ENCODE results near the gene DCTPP1. TPM values are rescaled to one million over a fixed set of nuclear protein-coding genes. Genes with fewer than 3 reads are reported as not detected.
A peak's percentile ranks its signal among the peaks of the same experiment; 100 is the strongest.

The DCTPP1 gene
- total and polyA plus RNA-seq, 4 donors = 13.2 to 50.9 (median 27.0) TPM

DNA sequence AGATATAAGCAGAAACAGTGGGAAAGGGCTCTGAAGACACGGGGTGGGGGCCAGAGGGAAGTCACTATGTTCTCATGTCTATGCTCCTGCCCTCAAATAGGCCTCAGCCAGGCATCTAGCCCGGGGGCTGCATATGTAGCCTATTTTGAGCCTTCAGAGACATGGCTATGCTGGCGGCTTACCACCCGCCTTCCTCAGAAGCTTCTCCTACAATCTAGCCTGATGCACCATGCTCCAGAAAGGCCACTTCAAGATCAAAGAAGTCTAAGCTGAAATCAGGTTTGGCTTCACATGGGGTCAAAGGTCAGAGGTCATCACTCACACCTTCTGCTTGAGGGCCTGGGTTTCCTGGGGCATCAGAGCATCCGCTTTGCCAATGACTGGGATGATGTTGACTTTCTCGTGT lies 49.0 kb downstream of the DCTPP1 start:
- H3K36me3 ChIP-seq (ENCODE audit: control insufficient read depth in 4 of 4, insufficient read depth in 4 of 4, low read length in 4 of 4) = no peaks in the 10 kb centered on the region
- H3K9me3 ChIP-seq (ENCODE audit: control insufficient read depth in 4 of 4, insufficient read depth in 3 of 4, low read length in 3 of 4) = no peaks in the 10 kb centered on the region
- peaks cover 0 to 12% (median 5%) of the 10 kb centered on the region in 5 donors for H3K4me1 ChIP-seq (ENCODE audit: control insufficient read depth in 5 of 5, insufficient read depth in 5 of 5, low read length in 5 of 5)
- no peak overlapping the region for H3K9ac ChIP-seq (ENCODE audit: insufficient read depth in 1 of 2, low read length in 2 of 2)
- no peak overlapping the region for H3K27ac ChIP-seq (ENCODE audit: low read depth in 1 of 2, low read length in 1 of 2)
- H3K27me3 ChIP-seq (ENCODE audit: control insufficient read depth in 3 of 3, insufficient read depth in 3 of 3, low read length in 2 of 3) = no peaks in the 10 kb centered on the region
- TF ChIP-seq, protein P1, sequence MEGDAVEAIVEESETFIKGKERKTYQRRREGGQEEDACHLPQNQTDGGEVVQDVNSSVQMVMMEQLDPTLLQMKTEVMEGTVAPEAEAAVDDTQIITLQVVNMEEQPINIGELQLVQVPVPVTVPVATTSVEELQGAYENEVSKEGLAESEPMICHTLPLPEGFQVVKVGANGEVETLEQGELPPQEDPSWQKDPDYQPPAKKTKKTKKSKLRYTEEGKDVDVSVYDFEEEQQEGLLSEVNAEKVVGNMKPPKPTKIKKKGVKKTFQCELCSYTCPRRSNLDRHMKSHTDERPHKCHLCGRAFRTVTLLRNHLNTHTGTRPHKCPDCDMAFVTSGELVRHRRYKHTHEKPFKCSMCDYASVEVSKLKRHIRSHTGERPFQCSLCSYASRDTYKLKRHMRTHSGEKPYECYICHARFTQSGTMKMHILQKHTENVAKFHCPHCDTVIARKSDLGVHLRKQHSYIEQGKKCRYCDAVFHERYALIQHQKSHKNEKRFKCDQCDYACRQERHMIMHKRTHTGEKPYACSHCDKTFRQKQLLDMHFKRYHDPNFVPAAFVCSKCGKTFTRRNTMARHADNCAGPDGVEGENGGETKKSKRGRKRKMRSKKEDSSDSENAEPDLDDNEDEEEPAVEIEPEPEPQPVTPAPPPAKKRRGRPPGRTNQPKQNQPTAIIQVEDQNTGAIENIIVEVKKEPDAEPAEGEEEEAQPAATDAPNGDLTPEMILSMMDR (IDR thresholded peaks at IDR 0.05; ENCODE audit: control extremely low read depth, extremely low read depth) = no peak
- no peak for ATAC-seq (ENCODE audit: insufficient read depth, low FRiP score)
- no peak overlapping the region for H3K4me3 ChIP-seq
- 81 to 86% methylated on average over 6 of the region's 6 CpGs for WGBS, 2 donors
- DNase-seq = no peak

- TF ChIP-seq, protein P1 (IDR thresholded peaks at IDR 0.05; ENCODE audit: control extremely low read depth, extremely low read depth) = no peak
- WGBS, 2 donors = 91 to 93% methylated on average over 4 of the region's 4 CpGs
- ATAC-seq (ENCODE audit: insufficient read depth, low FRiP score) (no peak), DNase-seq (no peak)
- Histone ChIP-seq H3K36me3 (ENCODE audit: control insufficient read depth in 4 of 4, insufficient read depth in 4 of 4, low read length in 4 of 4) (no peaks in the 10 kb centered on the region), H3K9ac (ENCODE audit: insufficient read depth in 1 of 2, low read length in 2 of 2) (no peak overlapping the region), H3K9me3 (ENCODE audit: control insufficient read depth in 4 of 4, insufficient read depth in 3 of 4, low read length in 3 of 4) (no peaks in the 10 kb centered on the region), H3K27me3 (ENCODE audit: control insufficient read depth in 3 of 3, insufficient read depth in 3 of 3, low read length in 2 of 3) (no peaks in the 10 kb centered on the region), H3K27ac (ENCODE audit: low read depth in 1 of 2, low read length in 1 of 2) (no peak overlapping the region), H3K4me3 (no peak overlapping the region), H3K4me1 (ENCODE audit: control insufficient read depth in 5 of 5, insufficient read depth in 5 of 5, low read length in 5 of 5) (peaks cover 0 to 12% (median 5%) of the 10 kb centered on the region in 5 donors)
These were observed 49.6 kb downstream of the DCTPP1 start for GRCh38 chr16:30380072-30380802.

- H3K27me3 ChIP-seq (ENCODE audit: control insufficient read depth in 3 of 3, insufficient read depth in 3 of 3, low read length in 2 of 3) = no peaks in the 10 kb centered on the region
- H3K36me3 ChIP-seq (ENCODE audit: control insufficient read depth in 4 of 4, insufficient read depth in 4 of 4, low read length in 4 of 4) = no peaks in the 10 kb centered on the region
- peaks cover 0 to 12% (median 5%) of the 10 kb centered on the region in 5 donors for H3K4me1 ChIP-seq (ENCODE audit: control insufficient read depth in 5 of 5, insufficient read depth in 5 of 5, low read length in 5 of 5)
- whole genome bisulfite sequencing, 2 donors = 22 to 31% methylated on average over 26 to 27 of the region's 27 CpGs
- H3K9ac ChIP-seq (ENCODE audit: insufficient read depth in 1 of 2, low read length in 2 of 2) = peak overlapping the region in 1 of 2 donors; percentile 23
- no peak for DNase-seq
- TF ChIP-seq, protein P1 (IDR thresholded peaks at IDR 0.05; ENCODE audit: control extremely low read depth, extremely low read depth) = no peak
- H3K4me3 ChIP-seq = peak overlapping the region; percentile 60
- H3K27ac ChIP-seq (ENCODE audit: low read depth in 1 of 2, low read length in 1 of 2) = peak overlapping the region; percentile 36 to 80
- no peaks in the 10 kb centered on the region for H3K9me3 ChIP-seq (ENCODE audit: control insufficient read depth in 4 of 4, insufficient read depth in 3 of 4, low read length in 3 of 4)
- no peak for ATAC-seq (ENCODE audit: insufficient read depth, low FRiP score)
These were observed 50.6 kb downstream of the DCTPP1 start for GRCh38 chr16:30379158-30379783.
